ELR (cell line): Measurements from ENCODE around the gene SAC3D1.

Experiments
- DNase-seq: peaks from one replicate; pipeline ENCODE4 v3.0.0-alpha.2; 2015; ENCODE audit warnings: low read depth

The SAC3D1 gene

GRCh38 chr11:65090628-65091027 is 49.6 kb downstream of the SAC3D1 start:
- DNase-seq = no peak
